OCI-LY3 (cell line): ENCODE measurements around the gene FERMT2.

Experiments
- EZH2phosphoT487 ChIP-seq: fragments of 200-600 bp; shearing (Covaris generic); IDR thresholded peaks from 2 replicates; pipeline ENCODE4 v1.6.1; 2018; ENCODE audit warnings: antibody characterized with exemption, mixed run types, low read depth
- TF ChIP-seq, protein P1 (sequence below): fragments of 200-600, 300-600 bp; sonication (generic); IDR thresholded peaks from 2 replicates; pipeline ENCODE4 v1.5.1; 2014; ENCODE audit warnings: antibody characterized with exemption, low read length, low read depth

DNA sequence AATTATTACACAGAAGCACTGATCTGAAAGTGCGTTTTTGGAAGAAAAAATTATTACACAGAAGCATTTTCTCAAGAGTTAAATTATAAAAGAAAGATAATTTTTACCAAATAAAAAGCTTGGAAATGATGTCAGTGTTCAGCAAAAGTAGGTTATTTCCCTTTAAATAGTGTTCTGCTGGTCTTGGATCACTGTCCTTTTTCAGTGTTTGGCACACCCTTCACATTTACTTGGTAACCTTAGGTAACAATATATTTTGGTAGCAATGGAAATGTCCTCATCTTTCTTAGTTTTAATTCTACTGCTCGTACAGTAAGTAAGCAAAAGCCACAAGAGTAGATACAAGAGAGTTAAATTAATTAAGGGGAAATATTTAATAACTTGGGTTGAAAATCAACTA, 40.3 kb downstream of the FERMT2 start:
- TF ChIP-seq, protein P1, sequence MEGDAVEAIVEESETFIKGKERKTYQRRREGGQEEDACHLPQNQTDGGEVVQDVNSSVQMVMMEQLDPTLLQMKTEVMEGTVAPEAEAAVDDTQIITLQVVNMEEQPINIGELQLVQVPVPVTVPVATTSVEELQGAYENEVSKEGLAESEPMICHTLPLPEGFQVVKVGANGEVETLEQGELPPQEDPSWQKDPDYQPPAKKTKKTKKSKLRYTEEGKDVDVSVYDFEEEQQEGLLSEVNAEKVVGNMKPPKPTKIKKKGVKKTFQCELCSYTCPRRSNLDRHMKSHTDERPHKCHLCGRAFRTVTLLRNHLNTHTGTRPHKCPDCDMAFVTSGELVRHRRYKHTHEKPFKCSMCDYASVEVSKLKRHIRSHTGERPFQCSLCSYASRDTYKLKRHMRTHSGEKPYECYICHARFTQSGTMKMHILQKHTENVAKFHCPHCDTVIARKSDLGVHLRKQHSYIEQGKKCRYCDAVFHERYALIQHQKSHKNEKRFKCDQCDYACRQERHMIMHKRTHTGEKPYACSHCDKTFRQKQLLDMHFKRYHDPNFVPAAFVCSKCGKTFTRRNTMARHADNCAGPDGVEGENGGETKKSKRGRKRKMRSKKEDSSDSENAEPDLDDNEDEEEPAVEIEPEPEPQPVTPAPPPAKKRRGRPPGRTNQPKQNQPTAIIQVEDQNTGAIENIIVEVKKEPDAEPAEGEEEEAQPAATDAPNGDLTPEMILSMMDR: no peak
- TF ChIP-seq EZH2phosphoT487: no peak
